C4-2B (cell line): ENCODE data around the gene PTPRM.

Experiments used
- H3K27ac ChIP-seq: fragments of 450-650 bp; 2 replicates; pipeline ENCODE4 v1.5.1; 2017
- CTCF ChIP-seq: fragments of 450-650 bp; conservative IDR thresholded peaks from 2 replicates; pipeline ENCODE4 v1.5.1; 2017; ENCODE audit warnings: mild to moderate bottlenecking
- ZFX ChIP-seq: fragments of 450-650 bp; IDR thresholded peaks from 2 replicates; pipeline ENCODE4 v1.6.1; 2017

Gene PTPRM

GRCh38 chr18:8088626-8089025, 521.5 kb downstream of the PTPRM start:
- H3K27ac ChIP-seq, result no peak overlapping the region

GRCh38 chr18:8091035-8091434, 523.9 kb downstream of the PTPRM start:
- TF ChIP-seq ZFX (no peak), CTCF (no peak)
- no peak overlapping the region for H3K27ac ChIP-seq

More at GRCh38 chr18:8088626-8089025, 521.5 kb downstream of the PTPRM start:
- no peak for TF ChIP-seq ZFX
- no peak for TF ChIP-seq CTCF

- TF ChIP-seq CTCF (no peak), ZFX (no peak)
- H3K27ac ChIP-seq, result no peak overlapping the region
These were observed 528.9 kb downstream of the PTPRM start for GRCh38 chr18:8095947-8096570.

- H3K27ac ChIP-seq, result no peak overlapping the region
- TF ChIP-seq CTCF, result no peak
- no peak for TF ChIP-seq ZFX
These were observed 530.3 kb downstream of the PTPRM start for GRCh38 chr18:8097399-8097798.

GRCh38 chr18:8097927-8098326, 530.8 kb downstream of the PTPRM start:
- no peak for TF ChIP-seq CTCF
- TF ChIP-seq ZFX, result no peak
- H3K27ac ChIP-seq, result no peak overlapping the region

- H3K27ac ChIP-seq, result no peak overlapping the region
- TF ChIP-seq ZFX, result no peak
- no peak for TF ChIP-seq CTCF
These were observed 539.5 kb downstream of the PTPRM start for GRCh38 chr18:8106603-8107002.

- TF ChIP-seq CTCF, result no peak
- no peak for TF ChIP-seq ZFX
These were observed 540.3 kb downstream of the PTPRM start for GRCh38 chr18:8107426-8107825.

More at GRCh38 chr18:8107426-8107825, 540.3 kb downstream of the PTPRM start:
- H3K27ac ChIP-seq, result no peak overlapping the region
